ENCODE measurements around the gene SRRM5. TPM values are rescaled to one million over a fixed set of nuclear protein-coding genes. Genes with fewer than 3 reads are reported as not detected.

Gene SRRM5
- total and polyA plus RNA-seq, 2 experiments from 2014 or later, result 0.30 to 0.50 TPM

DNA sequence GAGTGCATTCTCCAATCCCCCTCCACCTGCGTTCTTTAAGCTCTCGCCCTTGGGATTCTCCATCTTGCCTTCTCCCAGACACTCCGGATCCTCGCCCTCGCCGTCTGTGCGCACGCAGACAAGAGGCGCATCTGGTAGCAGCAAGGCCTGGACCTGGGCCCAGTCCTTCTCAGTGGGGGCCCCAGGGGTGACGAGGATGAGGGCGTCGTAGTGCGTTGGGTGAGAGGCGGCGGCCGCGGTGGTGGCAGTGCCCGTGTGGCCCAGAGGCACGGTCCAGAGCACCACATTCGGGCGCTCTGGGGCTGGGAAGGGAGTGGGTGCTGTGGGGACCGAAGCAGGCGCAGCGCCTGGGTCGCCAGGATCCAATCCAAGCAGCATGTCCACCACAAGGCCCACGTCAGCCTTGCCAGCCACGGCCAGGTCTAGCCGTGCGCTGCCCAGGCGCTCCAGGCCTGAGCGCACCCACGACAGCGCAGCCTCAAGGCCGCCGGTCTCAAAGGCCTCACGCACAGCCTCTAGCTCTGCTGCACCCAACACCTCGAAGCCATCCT, 19.0 kb upstream of the SRRM5 start:
- Histone ChIP-seq H3K4me3 (no peak overlapping the region), H3K9me3 (ENCODE audit: low read depth) (no peaks in the 10 kb centered on the region), H3K36me3 (no peaks in the 10 kb centered on the region), H3K27ac (no peak overlapping the region), H3K4me1 (ENCODE audit: low read depth) (peaks cover 3% of the 10 kb centered on the region), H3K27me3 (no peaks in the 10 kb centered on the region)
- TF ChIP-seq CTCF (IDR thresholded peaks at IDR 0.05; ENCODE audit: low read depth, low read length), result no peak
- no peak for DNase-seq (ENCODE audit: low read depth in 1 of 2, low spot score in 1 of 2)

GRCh38 chr19:43594081-43594697, 17.7 kb upstream of the SRRM5 start:
- no peak for TF ChIP-seq CTCF (IDR thresholded peaks at IDR 0.05; ENCODE audit: low read depth, low read length)
- Histone ChIP-seq H3K27me3 (no peaks in the 10 kb centered on the region), H3K27ac (no peak overlapping the region), H3K4me1 (ENCODE audit: low read depth) (peaks cover 3% of the 10 kb centered on the region), H3K4me3 (peak overlapping the region; percentile 52), H3K36me3 (no peaks in the 10 kb centered on the region), H3K9me3 (ENCODE audit: low read depth) (no peaks in the 10 kb centered on the region)
- DNase-seq (ENCODE audit: low read depth in 1 of 2, low spot score in 1 of 2), result no peak

DNA sequence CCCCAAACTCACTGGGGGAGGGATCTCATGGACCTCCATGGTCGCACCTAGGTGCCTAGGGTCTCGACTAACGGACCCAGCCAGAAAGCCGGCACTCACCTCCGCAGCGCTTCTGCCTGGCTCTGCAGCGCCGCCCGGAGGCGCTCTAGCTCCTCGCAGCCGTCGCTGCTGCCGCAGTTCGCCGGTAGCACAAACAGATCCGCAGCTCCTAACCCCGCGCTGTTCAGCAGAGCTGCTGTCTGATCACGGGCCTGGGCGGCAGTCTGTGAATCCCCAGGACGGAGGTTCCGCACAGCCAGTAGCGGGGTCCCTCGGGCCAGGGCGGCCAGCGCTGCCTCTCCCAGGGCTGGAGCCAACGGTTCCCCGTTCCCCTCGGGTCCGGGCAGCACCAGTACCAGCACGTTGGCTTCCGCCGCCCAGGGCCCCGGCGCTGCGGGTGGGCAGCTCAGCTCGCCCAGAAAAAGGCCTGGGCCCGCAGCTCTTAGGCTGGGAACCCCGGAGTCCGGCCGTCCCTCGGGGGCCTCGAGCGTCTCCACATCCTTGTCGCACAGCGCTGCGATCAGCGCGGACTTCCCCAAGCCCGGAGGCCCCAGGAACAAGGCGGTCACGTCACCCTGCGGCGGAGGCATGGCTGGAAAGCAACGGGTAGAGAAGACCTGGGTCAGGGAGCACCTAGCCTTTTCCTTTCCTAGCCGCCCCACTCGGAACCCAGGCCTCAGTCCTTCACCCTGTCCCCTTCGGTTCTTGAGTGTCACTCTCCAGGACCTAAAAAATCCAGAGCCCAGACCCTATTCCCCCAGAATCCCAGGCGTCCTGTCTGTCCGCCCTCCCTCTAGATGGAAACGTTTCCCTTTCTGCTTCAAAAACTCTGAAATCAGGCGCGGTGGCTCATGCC, 16.9 kb upstream of the SRRM5 start:
- TF ChIP-seq CTCF (IDR thresholded peaks at IDR 0.05; ENCODE audit: low read depth, low read length), result peak; percentile 87
- Histone ChIP-seq H3K27ac (peak overlapping the region; percentile 85), H3K4me1 (ENCODE audit: low read depth) (peaks cover 3% of the 10 kb centered on the region), H3K36me3 (peaks cover 3% of the 10 kb centered on the region), H3K4me3 (peak overlapping the region; percentile 52), H3K9me3 (ENCODE audit: low read depth) (no peaks in the 10 kb centered on the region), H3K27me3 (no peaks in the 10 kb centered on the region)
- DNase-seq (ENCODE audit: low read depth in 1 of 2, low spot score in 1 of 2), result peak; percentile 73 to 75

DNA sequence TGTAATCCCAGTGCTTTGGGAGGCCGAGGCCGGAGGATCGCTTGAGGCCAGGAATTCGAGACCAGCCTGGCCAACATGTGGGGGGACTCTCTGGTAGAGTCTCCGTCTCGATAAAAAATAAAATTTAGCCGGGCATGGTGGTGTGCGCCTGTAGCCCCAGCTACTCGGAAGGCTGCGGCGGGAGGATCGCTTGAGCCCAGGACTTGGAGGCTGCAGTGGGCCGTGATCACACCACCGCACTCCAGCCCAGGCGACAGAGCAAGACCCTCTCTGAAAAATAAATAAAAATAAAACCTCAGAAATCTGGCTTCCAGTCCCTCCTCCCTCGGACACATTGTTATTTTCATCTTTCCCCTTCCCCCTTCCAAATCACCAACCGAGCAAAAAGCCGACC, 16.3 kb upstream of the SRRM5 start:
- no peaks in the 10 kb centered on the region for H3K27me3 ChIP-seq
- peak overlapping the region; percentile 52 for H3K4me3 ChIP-seq
- H3K9me3 ChIP-seq (ENCODE audit: low read depth), result no peaks in the 10 kb centered on the region
- peak overlapping the region; percentile 85 for H3K27ac ChIP-seq
- H3K4me1 ChIP-seq (ENCODE audit: low read depth), result peaks cover 3% of the 10 kb centered on the region
- H3K36me3 ChIP-seq, result peaks cover 3% of the 10 kb centered on the region
- DNase-seq (ENCODE audit: low read depth in 1 of 2, low spot score in 1 of 2), result no peak
- TF ChIP-seq CTCF (IDR thresholded peaks at IDR 0.05; ENCODE audit: low read depth, low read length), result no peak

DNA sequence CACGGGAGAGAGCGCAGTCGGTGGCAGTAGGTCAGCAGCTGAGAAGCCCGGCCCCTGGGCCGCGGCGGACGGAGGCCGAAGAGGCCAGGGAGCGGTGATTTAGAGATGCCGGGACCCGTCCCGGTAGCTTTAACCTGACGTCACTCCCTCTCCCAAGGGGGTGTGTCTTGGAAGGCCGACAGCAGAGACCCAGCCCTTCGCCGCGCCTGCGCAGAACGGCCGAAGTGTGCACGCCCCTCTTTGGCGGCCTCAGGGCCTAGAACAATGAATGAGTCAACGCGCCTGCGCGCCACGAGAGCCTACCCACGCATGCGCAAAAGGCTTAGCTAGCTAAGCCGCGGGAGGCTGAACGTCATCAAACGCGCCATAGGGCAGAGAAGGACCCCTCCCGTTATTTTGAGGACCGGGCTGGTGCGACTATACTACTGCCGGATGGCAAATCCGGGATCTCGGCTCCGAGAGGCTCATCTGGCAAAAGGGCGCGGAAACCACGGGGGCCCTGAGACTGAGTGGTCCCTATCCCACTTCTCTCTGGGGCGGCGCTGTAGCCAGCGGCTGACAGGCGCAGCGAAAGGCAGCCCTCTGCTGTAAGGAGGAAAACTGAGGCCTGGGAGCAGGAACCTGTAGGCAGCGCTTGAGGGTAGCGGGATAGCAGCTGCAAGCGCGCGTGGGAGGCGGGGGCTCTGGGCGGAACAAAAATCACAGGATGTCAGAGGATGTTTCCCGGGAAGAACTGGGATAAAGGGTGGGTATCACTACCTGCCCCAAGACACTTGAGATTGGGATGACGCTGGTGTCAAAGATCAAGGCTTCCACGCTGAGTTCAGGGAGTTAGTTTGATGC, 15.7 kb upstream of the SRRM5 start, which contains the start of the genes IRGQ and ZNF576:
Gene IRGQ (minus strand): TSS at position 136 of the 843 bp plus-strand sequence. CDS start 796 bp downstream, outside the sequence.
Gene ZNF576 (plus strand): TSS at position 597 of the 843 bp plus-strand sequence. CDS start 514 bp downstream, outside the sequence.
- Histone ChIP-seq H3K4me3 (peak within 1 kb of the TSS; percentile 56), H3K36me3 (peaks cover 3% of the 10 kb centered on the region), H3K27me3 (no peaks in the 10 kb centered on the region), H3K4me1 (ENCODE audit: low read depth) (peaks cover 3% of the 10 kb centered on the region), H3K27ac (peak within 1 kb of the TSS; percentile 99), H3K9me3 (ENCODE audit: low read depth) (no peaks in the 10 kb centered on the region)
- peak; percentile 100 for DNase-seq (ENCODE audit: low read depth in 1 of 2, low spot score in 1 of 2)
- no peak for TF ChIP-seq CTCF (IDR thresholded peaks at IDR 0.05; ENCODE audit: low read depth, low read length)
